Measurements from ENCODE around the gene HCRTR1. TPM values are rescaled to one million over a fixed set of nuclear protein-coding genes. Genes with fewer than 3 reads are reported as not detected.

The HCRTR1 gene
- total RNA-seq, 1 donor from 2014 or later: not detected

GRCh38 chr1:31650161-31651088 is 32.9 kb downstream of the HCRTR1 start:
- DNase-seq (ENCODE audit: low spot score): no peak

DNA sequence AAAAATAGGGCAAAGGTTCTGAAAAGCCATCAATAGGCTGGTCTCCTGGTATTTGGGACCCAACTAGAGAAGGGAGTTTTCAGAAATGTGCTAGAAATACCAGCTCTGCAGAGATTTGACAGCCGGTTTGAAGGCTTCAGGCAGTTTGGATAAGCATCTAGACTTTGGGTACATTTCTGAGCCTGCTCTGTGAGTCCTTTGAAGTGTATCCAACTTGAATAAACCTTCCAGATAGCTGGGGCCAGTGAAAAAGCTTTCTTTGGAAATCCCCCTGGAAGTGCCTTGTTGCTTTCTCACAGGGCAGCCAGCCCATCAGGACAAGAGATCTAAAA is 33.6 kb downstream of the HCRTR1 start:
- DNase-seq (ENCODE audit: low spot score): no peak

GRCh38 chr1:31651766-31652165 is 34.3 kb downstream of the HCRTR1 start:
- no peak for DNase-seq (ENCODE audit: low spot score)

DNA sequence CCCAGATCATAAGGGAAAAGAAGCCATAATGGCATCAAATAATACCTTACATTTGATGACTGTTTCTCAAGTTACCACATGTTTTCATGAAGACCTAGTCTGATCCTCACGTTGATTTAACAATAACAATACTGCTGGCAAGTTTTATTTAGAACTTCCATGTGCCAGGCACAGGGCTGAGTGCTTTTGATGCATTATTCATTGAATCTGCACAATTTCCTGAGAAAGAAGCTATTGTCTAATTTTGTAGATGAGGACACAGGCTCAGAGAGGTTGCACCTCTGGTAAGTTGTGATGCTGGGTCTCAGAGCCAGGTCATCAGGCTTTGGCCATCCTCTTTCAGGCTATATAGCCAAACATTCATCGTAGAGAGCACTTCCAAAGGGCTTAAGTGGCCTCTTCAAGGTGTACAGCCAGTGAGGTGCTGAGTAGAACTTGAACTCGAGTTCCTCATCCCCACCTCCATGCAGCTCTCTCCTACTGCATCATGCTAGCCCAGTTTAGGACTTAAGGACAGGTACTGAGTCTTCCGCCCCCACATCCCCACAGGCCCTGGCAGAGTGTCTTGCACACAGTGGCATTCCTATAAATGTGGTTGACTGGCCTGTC is 35.5 kb downstream of the HCRTR1 start:
- DNase-seq (ENCODE audit: low spot score): no peak

GRCh38 chr1:31653717-31654473 is 36.4 kb downstream of the HCRTR1 start:
- DNase-seq (ENCODE audit: low spot score): no peak

DNA sequence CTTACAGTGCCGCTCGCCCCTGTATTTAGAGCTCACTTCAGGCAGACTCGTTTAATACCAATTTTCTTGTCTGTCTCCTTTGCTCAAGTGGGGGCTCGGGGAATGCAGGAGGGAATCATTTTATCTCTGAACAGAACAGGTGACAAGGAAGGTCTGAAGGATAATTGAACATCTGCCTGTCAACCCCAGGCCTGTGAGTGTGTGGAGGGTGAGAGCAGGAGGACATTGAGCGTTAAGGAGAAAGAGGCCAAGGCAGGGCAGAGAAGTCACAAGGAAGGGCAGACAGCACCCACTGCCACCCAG is 36.9 kb downstream of the HCRTR1 start:
- DNase-seq (ENCODE audit: low spot score): no peak

DNA sequence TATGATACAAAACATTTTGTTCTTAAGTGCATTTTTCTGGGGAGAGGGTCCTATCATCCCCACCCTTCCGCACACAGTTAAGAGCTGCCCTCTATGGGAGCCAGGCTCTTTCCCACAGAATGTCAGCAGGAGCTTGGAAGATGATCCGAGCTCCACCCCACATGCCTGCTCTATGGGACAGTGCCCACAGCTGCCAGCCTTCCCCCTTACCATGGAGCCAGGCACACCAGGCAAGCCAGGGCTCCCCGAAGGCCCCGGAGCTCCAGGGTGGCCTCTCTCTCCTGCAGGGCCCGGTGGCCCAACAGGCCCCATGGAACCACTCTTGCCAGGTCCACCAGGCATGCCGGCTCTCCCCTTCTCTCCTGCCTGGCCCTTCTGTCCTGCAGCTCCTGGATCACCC is 37.6 kb downstream of the HCRTR1 start:
- no peak for DNase-seq (ENCODE audit: low spot score)

DNA sequence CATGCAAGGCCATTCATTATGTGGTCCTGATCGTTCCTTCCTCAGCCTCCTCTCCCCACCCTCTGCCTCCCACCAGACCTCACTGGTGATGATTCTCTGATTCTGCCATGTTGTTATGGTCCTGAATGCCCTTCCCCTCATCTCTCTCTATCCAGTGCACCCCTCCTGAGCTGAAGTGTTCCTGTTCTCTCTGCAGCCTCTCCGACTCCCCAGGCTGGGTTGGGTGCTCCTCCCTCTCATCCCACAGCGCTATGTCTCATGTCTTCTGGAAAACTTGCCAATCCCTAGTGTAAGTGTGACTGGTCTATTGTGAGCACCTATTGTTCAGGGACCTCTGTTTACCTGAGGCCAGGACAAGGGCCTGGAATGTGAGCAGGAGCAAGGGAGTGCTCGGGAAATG is 38.3 kb downstream of the HCRTR1 start:
- DNase-seq (ENCODE audit: low spot score): no peak

- DNase-seq (ENCODE audit: low spot score): no peak
These were observed 39.7 kb downstream of the HCRTR1 start for GRCh38 chr1:31657020-31657804.

DNA sequence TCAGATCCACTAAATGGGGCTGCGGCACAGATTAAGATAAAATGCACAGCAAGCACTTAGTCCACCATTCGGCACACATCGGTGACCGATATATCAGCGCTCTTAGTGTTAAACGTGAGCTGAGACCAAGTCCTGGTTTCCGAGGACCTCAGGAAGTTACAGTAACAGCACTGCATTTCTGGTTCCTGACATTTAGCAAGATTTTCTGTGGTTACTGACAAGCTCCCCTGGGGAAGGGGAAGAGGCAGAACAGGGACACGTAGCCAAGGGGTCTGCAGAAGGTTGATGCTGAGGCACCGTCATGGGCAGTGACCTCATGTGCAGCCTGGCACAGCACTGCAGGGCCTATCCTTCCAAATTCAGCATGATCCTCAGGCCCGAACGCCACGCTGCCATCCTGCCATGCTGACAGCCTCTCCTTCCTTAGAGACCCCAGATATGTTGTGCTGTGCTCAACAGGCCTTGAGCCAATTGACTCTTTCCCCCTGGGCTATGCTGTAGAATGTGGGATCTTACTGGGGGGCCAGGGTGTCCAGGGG is 40.6 kb downstream of the HCRTR1 start:
- no peak for DNase-seq (ENCODE audit: low spot score)

GRCh38 chr1:31658721-31659120 is 41.2 kb downstream of the HCRTR1 start:
- no peak for DNase-seq (ENCODE audit: low spot score)

DNA sequence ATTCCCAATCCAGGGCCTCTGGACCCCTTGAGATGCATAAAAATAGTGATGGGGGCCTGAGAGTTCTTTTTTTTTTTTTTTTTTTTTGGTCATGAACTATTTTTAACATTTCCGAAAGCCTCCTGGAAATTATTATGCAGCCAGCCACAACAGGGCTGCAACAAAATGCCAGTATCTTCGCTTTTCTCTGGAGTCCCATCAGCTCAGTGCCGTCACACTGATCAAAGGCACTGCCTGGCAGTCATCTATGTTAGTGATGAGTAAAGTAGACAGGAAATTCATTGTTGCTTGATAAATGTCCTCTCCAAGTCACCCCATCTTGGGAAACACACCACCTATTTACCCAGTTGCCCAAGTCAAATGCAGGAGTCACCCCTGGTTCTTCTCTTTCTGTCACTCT is 42.4 kb downstream of the HCRTR1 start:
- DNase-seq (ENCODE audit: low spot score): no peak

DNA sequence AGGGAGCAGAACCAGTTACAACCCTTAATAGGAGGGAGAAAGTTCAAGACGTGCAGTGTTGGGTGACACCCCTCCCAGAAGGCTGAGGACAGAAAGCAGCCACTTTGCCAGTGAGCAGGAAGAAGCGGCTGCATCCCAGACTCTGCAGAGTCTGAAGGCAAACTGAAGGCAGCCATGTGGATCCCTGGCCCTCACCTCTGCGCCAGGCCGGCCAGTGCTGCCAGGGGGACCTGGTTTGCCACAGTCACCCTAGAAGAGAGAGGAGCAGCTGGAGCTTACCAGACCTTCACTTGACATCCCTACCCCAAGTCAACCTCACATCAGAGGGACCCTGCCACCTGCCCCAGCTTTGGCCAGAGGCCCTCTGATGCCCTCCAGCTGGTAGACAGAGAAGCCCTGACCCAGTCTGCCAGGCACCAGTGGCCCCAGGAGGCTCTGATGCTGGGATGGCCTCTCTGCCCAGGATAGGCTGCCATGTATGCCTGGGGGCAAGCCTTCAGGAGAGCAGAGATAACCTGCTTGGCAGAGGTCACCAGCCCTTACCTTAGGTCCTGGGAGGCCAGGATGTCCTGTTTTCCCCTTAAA is 43.5 kb downstream of the HCRTR1 start:
- DNase-seq (ENCODE audit: low spot score): no peak

DNA sequence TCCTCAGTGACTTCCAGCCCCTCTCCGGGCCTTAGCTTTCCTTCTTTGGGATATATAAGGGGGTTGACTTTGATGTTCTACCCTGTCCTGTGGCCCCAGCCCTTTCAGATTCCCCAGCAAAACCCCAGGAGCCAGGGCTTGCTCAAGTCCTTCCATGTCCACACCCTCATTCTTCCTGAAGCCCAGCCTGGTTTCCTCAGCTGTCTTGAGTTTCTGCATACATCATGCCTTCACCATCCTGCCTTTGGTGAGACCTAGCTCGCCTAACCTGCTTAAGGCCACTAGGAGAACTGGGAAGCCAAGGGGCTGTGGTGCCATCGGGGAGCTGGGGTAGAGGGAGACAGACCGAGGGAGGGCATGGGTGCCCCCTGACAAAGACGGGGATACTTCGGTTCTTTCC is 44.4 kb downstream of the HCRTR1 start:
- no peak for DNase-seq (ENCODE audit: low spot score)

- DNase-seq (ENCODE audit: low spot score): no peak
These were observed 45.0 kb downstream of the HCRTR1 start for GRCh38 chr1:31662463-31662862.

DNA sequence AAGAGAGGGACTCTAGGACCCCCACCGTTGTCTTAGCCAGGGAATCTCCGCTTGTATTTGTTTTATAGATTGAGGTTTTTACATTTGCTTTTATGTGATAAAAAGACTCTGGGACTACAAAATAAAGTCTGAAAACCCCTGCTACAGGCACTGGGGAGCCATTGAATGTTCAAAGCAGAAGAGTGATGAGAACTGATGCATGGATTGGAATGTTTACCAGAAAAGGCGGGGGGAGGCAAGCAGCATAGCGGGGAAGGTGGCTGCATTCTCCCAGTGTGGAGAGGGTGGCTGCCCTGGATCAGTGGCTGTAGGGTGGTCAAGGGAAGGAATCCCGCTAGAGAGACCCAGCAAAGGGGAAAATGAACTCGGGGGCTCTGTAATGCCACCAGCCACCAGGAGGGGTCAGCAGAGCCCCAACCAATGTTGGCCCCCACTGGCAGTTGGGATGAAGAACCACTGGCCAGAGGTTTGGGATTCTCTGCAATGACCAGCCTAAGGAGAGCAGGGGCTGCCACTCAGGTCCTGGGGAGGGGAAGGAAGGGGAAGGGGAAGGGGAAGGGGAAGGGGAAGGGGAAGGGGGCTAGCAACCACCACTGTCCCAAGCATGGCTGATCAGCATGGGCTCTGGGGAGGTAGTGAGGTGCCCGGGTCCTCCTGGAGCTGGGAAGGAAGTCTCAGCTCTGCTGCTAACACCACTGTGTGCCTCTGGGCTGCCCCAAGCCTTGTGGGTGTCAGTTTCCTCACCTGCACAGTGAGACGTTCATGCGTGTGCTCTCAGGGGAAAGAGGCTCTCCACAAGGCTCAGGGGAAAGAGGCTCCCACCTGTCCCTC is 46.3 kb downstream of the HCRTR1 start:
- no peak for DNase-seq (ENCODE audit: low spot score)

GRCh38 chr1:31664528-31664927 is 47.0 kb downstream of the HCRTR1 start:
- DNase-seq (ENCODE audit: low spot score): no peak

DNA sequence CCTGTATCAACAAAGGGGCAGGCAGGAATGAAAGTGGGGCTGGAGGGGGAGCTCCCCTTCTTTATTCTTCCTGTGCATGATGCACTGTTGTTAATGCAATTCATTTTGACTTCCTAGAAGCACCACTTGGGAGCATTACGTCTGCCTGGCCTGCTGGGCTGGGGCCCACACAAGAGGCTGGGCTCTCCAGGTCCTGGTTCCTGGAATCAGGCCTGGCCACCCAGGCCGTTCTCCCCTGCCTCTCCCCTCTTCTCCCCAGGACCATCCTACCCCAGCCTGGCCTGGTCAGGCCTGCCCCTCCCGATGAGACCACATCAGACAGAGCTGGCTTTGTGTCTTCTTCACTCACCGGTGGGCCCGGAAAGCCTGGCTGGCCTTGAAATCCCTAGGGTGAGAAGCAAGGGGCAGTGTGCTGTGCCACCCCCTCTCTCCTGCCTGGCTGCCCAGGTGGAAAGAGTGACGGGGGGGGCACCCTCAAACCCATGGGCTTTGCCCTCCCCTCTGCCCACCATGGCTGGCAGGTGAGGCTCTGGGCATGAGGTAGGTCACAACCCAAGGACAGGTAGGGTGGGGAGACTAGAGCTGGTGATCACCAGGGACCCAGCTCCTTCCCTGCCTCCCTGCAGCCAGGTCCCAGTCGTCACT is 47.9 kb downstream of the HCRTR1 start:
- no peak for DNase-seq (ENCODE audit: low spot score)

- peak; percentile 74 for DNase-seq (ENCODE audit: low spot score)
These were observed 48.9 kb downstream of the HCRTR1 start for GRCh38 chr1:31666263-31666963.

All from ureter (tissue), 1 donor.